Peyer's patch (tissue), 4 donors: ENCODE results near the gene LDLRAD4.

Source experiments
- POLR2A ChIP-seq, 2 donors: fragments of 450-650 bp; IDR thresholded peaks; one replicate each; pipeline ENCODE4 v1.5.1; 2017; ENCODE audit warnings: antibody characterized with exemption in 2 of 2, mild to moderate bottlenecking in 2 of 2, moderate library complexity in 2 of 2
- TF ChIP-seq, protein P1 (sequence below), 6 experiments: fragments of 450-650 bp in 4 of 6; fragments of 200-600 bp in 2 of 6; sonication (generic) in 1 of 6; IDR thresholded peaks; one replicate each; pipeline ENCODE4 v1.5.1; 2017 to 2019; ENCODE audit warnings: antibody characterized with exemption in 6 of 6, mild to moderate bottlenecking in 3 of 6, moderate library complexity in 1 of 6

DNA sequence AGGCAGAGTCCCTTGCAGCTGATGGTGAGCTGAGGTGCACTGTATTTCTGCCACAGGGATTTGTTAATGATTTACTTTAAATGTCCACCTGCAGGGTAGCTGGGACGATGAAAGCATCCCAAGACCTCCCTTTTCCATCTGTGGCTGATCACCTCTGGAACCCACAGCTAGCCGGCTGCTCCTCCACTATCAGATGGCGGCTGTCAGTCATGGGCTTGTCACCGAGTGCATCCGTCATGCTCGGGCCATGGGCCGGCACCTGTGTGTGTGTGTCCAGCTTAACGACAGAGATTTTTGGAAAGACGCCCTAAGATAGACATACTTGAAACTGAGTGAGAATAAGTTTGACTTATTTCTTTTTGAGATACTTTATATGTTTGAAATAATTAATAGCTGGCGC, 272.6 kb downstream of the LDLRAD4 start:
- TF ChIP-seq POLR2A (IDR thresholded peaks at IDR 0.05) = no peak
- TF ChIP-seq, protein P1, sequence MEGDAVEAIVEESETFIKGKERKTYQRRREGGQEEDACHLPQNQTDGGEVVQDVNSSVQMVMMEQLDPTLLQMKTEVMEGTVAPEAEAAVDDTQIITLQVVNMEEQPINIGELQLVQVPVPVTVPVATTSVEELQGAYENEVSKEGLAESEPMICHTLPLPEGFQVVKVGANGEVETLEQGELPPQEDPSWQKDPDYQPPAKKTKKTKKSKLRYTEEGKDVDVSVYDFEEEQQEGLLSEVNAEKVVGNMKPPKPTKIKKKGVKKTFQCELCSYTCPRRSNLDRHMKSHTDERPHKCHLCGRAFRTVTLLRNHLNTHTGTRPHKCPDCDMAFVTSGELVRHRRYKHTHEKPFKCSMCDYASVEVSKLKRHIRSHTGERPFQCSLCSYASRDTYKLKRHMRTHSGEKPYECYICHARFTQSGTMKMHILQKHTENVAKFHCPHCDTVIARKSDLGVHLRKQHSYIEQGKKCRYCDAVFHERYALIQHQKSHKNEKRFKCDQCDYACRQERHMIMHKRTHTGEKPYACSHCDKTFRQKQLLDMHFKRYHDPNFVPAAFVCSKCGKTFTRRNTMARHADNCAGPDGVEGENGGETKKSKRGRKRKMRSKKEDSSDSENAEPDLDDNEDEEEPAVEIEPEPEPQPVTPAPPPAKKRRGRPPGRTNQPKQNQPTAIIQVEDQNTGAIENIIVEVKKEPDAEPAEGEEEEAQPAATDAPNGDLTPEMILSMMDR (IDR thresholded peaks at IDR 0.05) = no peak
